ENCODE results near the gene CFAP100. TPM values are rescaled to one million over a fixed set of nuclear protein-coding genes. Genes with fewer than 3 reads are reported as not detected.

The CFAP100 gene
- total and polyA plus RNA-seq, 9 of the 15 experiments (the other 6 are each of a cell fraction or from before 2014, with no cell fraction given): not detected

- no peak for TF ChIP-seq MEIS2 (IDR thresholded peaks at IDR 0.05; ENCODE audit: partially characterized antibody)
- TF ChIP-seq GTF3C2 (IDR thresholded peaks at IDR 0.05; ENCODE audit: borderline replicate concordance, extremely low read depth, insufficient read length): no peak
- TF ChIP-seq CTBP1 (IDR thresholded peaks at IDR 0.05; ENCODE audit: borderline replicate concordance): peak; percentile 74
- no peak for TF ChIP-seq NR0B1 (IDR thresholded peaks at IDR 0.05; ENCODE audit: partially characterized antibody)
Measured at GRCh38 chr3:126472277-126473006, 77.7 kb downstream of the CFAP100 start (continued).

Measured in K562 (cell line).